Thyroid gland (tissue), 4 donors: ENCODE data around the gene KCNC3. TPM values are rescaled to one million over a fixed set of nuclear protein-coding genes. Genes with fewer than 3 reads are reported as not detected.

Experiments
- DNase-seq, 2 donors: peaks; one replicate each; pipeline ENCODE4 v3.0.0-alpha.2; 2019
- H3K27ac ChIP-seq, 3 donors: fragments of 200-600 bp; sonication (generic); 1 replicate in 2 of 3; 2 replicates in 1 of 3; pipeline ENCODE4 v1.5.1; 2016 to 2019; ENCODE audit warnings: mild to moderate bottlenecking in 1 of 3, moderate library complexity in 1 of 3
- H3K27me3 ChIP-seq: fragments of 200-600 bp; sonication (generic); one replicate; pipeline ENCODE4 v1.5.1; 2019
- H3K36me3 ChIP-seq, 2 donors: fragments of 200-600 bp; sonication (generic); one replicate each; pipeline ENCODE4 v1.5.1; 2016 to 2019
- H3K4me1 ChIP-seq, 2 donors: fragments of 200-600 bp; sonication (generic); one replicate each; pipeline ENCODE4 v1.5.1; 2017 to 2019
- H3K4me3 ChIP-seq, 3 donors: fragments of 200-600 bp; sonication (generic); replicated peaks in 1 of 3; 1 replicate in 2 of 3; 2 replicates in 1 of 3; pipeline ENCODE4 v1.5.1; 2016; ENCODE audit warnings: mild to moderate bottlenecking in 1 of 3
- H3K9me3 ChIP-seq: fragments of 200-600 bp; sonication (generic); one replicate; pipeline ENCODE4 v1.5.1; 2017
- CTCF ChIP-seq, 6 experiments: fragments of 200-600 bp in 3 of 6; fragments of 450-650 bp in 3 of 6; sonication (generic) in 3 of 6; IDR thresholded peaks; one replicate each; pipeline ENCODE4 v1.5.1; 2016 to 2019; ENCODE audit warnings: antibody characterized with exemption in 6 of 6, mild to moderate bottlenecking in 2 of 6, inconsistent platforms in 1 of 6, moderate library complexity in 1 of 6
- POLR2A ChIP-seq, 2 donors: fragments of 450-650 bp; IDR thresholded peaks; one replicate each; pipeline ENCODE4 v1.6.1; 2017; ENCODE audit warnings: antibody characterized with exemption in 2 of 2, mild to moderate bottlenecking in 2 of 2, moderate library complexity in 1 of 2
- whole genome bisulfite sequencing, 2 donors: methylation state at CpG; one replicate each; pipeline ENCODE4 v1.1.5; 2017; 5-methylcytosine and 5-hydroxymethylcytosine counted together
- intact Hi-C: fragments of 100-400 bp; cut with DNase I; formaldehyde crosslinking; loops from one replicate; pipeline ENCODE4 v1.15.1; 2023
- total RNA-seq, 4 donors: library from RNA; depleted of rRNA; stranded (reverse); fragments of >200 nt; gene quantifications; one replicate each; pipeline ENCODE4 v1.2.3, GENCODE V29; 2016

The KCNC3 gene
- total RNA-seq, 4 donors from 2014 or later, result 5.9 to 32.8 (median 17.2) TPM

DNA sequence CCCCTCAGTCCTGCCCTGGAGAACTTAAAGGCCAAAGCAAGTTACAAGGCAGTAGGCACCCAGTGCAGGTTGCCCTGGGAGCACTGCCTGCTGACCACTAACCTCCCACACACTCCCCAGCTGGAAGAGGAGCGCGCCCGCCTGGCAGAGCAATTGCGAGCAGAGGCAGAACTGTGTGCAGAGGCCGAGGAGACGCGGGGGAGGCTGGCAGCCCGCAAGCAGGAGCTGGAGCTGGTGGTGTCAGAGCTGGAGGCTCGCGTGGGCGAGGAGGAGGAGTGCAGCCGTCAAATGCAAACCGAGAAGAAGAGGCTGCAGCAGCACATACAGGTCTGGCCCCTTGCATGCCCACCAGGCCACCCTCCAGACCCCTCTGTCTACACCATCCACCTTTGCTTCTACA, 61.1 kb downstream of the KCNC3 start:
- 83 to 96% methylated on average over 13 of the region's 13 CpGs for WGBS, 2 donors
- intact Hi-C loops, result no loop called here
- no peaks in the 10 kb centered on the region for H3K4me1 ChIP-seq

DNA sequence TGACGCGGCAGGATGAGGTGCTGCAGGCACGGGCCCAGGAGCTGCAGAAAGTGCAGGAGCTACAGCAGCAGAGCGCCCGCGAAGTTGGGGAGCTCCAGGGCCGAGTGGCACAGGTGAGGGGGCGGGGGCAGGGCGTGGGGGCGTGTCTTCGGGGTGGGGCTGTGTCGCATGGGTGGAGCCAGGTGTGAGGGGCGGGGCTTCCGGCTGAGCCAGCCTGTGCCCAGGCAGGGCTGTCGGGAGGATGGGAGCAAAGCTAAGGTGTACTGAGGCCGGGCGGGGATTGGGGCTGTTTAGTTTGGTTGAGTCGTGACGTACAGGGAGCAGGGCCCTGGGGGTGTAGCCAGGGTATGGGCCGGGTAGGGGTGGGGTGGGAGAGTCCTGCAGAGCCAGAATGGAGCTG, 62.3 kb downstream of the KCNC3 start:
- intact Hi-C loops, result no loop called here
- Histone ChIP-seq H3K27ac (no peak overlapping the region), H3K4me3 (no peak overlapping the region), H3K9me3 (no peaks in the 10 kb centered on the region), H3K36me3 (peaks cover 36 to 37% of the 10 kb centered on the region in 2 donors), H3K4me1 (no peaks in the 10 kb centered on the region), H3K27me3 (no peaks in the 10 kb centered on the region)
- TF ChIP-seq CTCF (IDR thresholded peaks at IDR 0.05) (no peak), POLR2A (IDR thresholded peaks at IDR 0.05) (no peak)
- no peak for DNase-seq
- WGBS, 2 donors, result 60 to 67% methylated on average over 19 to 20 of the region's 20 CpGs

More for the DNA sequence above, 61.1 kb downstream of the KCNC3 start:
- DNase-seq, result no peak
- Histone ChIP-seq H3K27me3 (no peaks in the 10 kb centered on the region), H3K36me3 (peaks cover 42 to 44% of the 10 kb centered on the region in 2 donors), H3K9me3 (no peaks in the 10 kb centered on the region), H3K27ac (no peak overlapping the region), H3K4me3 (no peak overlapping the region)
- TF ChIP-seq CTCF (IDR thresholded peaks at IDR 0.05) (no peak), POLR2A (IDR thresholded peaks at IDR 0.05) (no peak)

DNA sequence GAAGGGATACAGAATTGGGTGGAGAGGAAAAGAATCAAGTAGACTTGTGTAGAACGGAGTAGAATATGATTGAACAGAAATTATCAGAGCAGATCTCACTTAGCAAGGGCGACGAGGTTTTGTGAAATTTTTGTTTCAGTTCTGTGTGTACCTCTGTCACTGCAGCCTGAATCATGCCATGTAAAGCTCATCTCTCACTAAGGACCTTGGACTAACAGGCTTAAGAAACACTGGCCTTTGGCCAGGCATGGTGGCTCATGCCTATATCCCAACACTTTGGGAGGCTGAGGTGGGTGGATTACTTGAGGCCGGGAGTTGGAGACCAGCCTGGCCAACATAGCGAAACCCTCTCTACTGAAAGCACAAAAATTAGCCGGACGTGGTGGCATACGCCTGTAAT, 63.1 kb downstream of the KCNC3 start:
- DNase-seq, result no peak
- H3K4me3 ChIP-seq, result no peak overlapping the region
- peaks cover 31 to 34% of the 10 kb centered on the region in 2 donors for H3K36me3 ChIP-seq
- no peaks in the 10 kb centered on the region for H3K27me3 ChIP-seq
- TF ChIP-seq CTCF (IDR thresholded peaks at IDR 0.05), result no peak
- TF ChIP-seq POLR2A (IDR thresholded peaks at IDR 0.05), result no peak
- H3K27ac ChIP-seq, result no peak overlapping the region
- WGBS, 2 donors, result 94 to 95% methylated on average over 8 of the region's 8 CpGs
- H3K4me1 ChIP-seq, result no peaks in the 10 kb centered on the region
- no peaks in the 10 kb centered on the region for H3K9me3 ChIP-seq
- intact Hi-C loops, result no loop called here

DNA sequence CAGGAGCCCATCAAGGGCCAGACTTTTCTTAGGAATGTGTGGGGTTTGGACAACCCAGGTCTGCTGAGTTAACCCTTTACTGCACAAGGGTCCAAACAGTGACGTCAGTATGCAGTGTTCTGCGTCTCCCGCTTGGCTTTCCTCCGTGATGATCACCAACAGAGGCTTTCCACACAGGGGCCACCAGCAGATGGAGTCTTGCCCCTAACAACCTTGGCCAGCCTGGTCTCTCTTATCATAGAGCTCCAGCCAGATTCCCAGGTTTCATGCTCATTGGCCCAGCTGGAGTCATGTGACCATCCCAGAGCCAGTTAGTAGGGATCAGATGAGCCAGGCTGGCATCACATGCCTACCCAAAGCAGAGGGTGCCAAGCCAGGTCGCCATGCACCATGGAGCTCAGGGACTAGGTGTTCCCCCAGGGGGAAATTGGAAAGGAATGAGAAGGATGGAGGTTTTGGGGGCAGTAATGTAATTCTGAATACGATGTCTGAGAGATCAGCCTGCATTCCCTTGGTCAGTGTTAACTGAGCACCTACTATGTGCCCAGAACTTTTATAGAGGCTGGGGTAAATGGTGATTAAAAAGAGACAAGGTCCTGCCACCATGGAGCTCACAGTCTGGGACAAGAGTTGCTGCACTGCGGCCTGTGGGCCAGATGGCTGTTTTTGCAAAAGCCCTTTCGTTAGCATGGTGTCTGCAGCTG, 64.5 kb downstream of the KCNC3 start:
- intact Hi-C loops, result loop anchor here (5.0 kb wide), 1 partner anchor 33 kb away; no protein-coding TSS in a partner anchor
- Histone ChIP-seq H3K4me1 (no peaks in the 10 kb centered on the region), H3K36me3 (peaks cover 36 to 37% of the 10 kb centered on the region in 2 donors), H3K27me3 (no peaks in the 10 kb centered on the region), H3K27ac (no peak overlapping the region), H3K4me3 (no peak overlapping the region), H3K9me3 (no peaks in the 10 kb centered on the region)
- no peak for TF ChIP-seq POLR2A (IDR thresholded peaks at IDR 0.05)
- no peak for TF ChIP-seq CTCF (IDR thresholded peaks at IDR 0.05)
- DNase-seq, result no peak
- 86 to 91% methylated on average over 8 of the region's 8 CpGs for WGBS, 2 donors

GRCh38 chr19:50263176-50263575, 66.0 kb downstream of the KCNC3 start:
- H3K4me3 ChIP-seq, result no peak overlapping the region
- intact Hi-C loops, result loop anchor here (5.0 kb wide), 1 partner anchor 34 kb away; no protein-coding TSS in a partner anchor
- H3K36me3 ChIP-seq, result peaks cover 28 to 33% of the 10 kb centered on the region in 2 donors
- no peak for DNase-seq
- H3K27me3 ChIP-seq, result no peaks in the 10 kb centered on the region
- TF ChIP-seq POLR2A (IDR thresholded peaks at IDR 0.05), result no peak
- no peak for TF ChIP-seq CTCF (IDR thresholded peaks at IDR 0.05)
- H3K4me1 ChIP-seq, result no peaks in the 10 kb centered on the region
- no peaks in the 10 kb centered on the region for H3K9me3 ChIP-seq
- WGBS, 2 donors, result 90 to 92% methylated on average over 8 of the region's 8 CpGs
- H3K27ac ChIP-seq, result no peak overlapping the region
